ENCODE results near the gene WEE2. TPM values are rescaled to one million over a fixed set of nuclear protein-coding genes. Genes with fewer than 3 reads are reported as not detected.

Gene WEE2
- total RNA-seq, 4 donors from 2014 or later = not detected

GRCh38 chr7:141717450-141717849 is 9.3 kb downstream of the WEE2 start:
- no peak for DNase-seq
- H3K4me1 ChIP-seq = no peaks in the 10 kb centered on the region
- no peaks in the 10 kb centered on the region for H3K36me3 ChIP-seq
- in situ Hi-C loops (cut with MboI; ENCODE audit: low pct_ligation_motif_present in 1 of 4, low pct_unique_long_range_greater_than_20kb in 1 of 4, low sequenced_read_pairs in 3 of 4) (no loop called here), intact Hi-C loops (cut with DNase I; ENCODE audit: low total_unique reads) (no loop called here)
- no peak overlapping the region for H3K27ac ChIP-seq
- TF ChIP-seq POLR2A (IDR thresholded peaks at IDR 0.05) (no peak), EP300 (IDR thresholded peaks at IDR 0.05; ENCODE audit: low read depth) (no peak), POLR2AphosphoS5 (IDR thresholded peaks at IDR 0.05) (no peak), CTCF (IDR thresholded peaks at IDR 0.05) (no peak)
- H3K27me3 ChIP-seq = no peaks in the 10 kb centered on the region
- no peak overlapping the region for H3K4me3 ChIP-seq
- H3K9me3 ChIP-seq = no peaks in the 10 kb centered on the region
- 94 to 100% methylated on average over 1 of the region's 1 CpG for WGBS, 2 donors (ENCODE audit: low coverage in 1 of 2)

- intact Hi-C loops (cut with DNase I; ENCODE audit: low total_unique reads) (no loop called here), in situ Hi-C loops (cut with MboI; ENCODE audit: low pct_ligation_motif_present in 1 of 4, low pct_unique_long_range_greater_than_20kb in 1 of 4, low sequenced_read_pairs in 3 of 4) (no loop called here)
- H3K27ac ChIP-seq = no peak overlapping the region
- H3K36me3 ChIP-seq = no peaks in the 10 kb centered on the region
- H3K9me3 ChIP-seq = no peaks in the 10 kb centered on the region
- DNase-seq = no peak
- no peaks in the 10 kb centered on the region for H3K27me3 ChIP-seq
- WGBS, 2 donors (ENCODE audit: low coverage in 1 of 2) = 70 to 90% methylated on average over 1 to 2 of the region's 2 CpGs
- no peaks in the 10 kb centered on the region for H3K4me1 ChIP-seq
- TF ChIP-seq CTCF (IDR thresholded peaks at IDR 0.05) = no peak
- no peak for TF ChIP-seq EP300 (IDR thresholded peaks at IDR 0.05; ENCODE audit: low read depth)
- no peak for TF ChIP-seq POLR2AphosphoS5 (IDR thresholded peaks at IDR 0.05)
- no peak for TF ChIP-seq POLR2A (IDR thresholded peaks at IDR 0.05)
- H3K4me3 ChIP-seq = no peak overlapping the region
These were observed 14.4 kb downstream of the WEE2 start for GRCh38 chr7:141722529-141722928.

- Histone ChIP-seq H3K27ac (no peak overlapping the region), H3K4me1 (no peaks in the 10 kb centered on the region), H3K27me3 (no peaks in the 10 kb centered on the region), H3K36me3 (no peaks in the 10 kb centered on the region), H3K9me3 (no peaks in the 10 kb centered on the region), H3K4me3 (no peak overlapping the region)
- no peak for TF ChIP-seq CTCF (IDR thresholded peaks at IDR 0.05)
- no peak for TF ChIP-seq POLR2A (IDR thresholded peaks at IDR 0.05)
- no peak for TF ChIP-seq POLR2AphosphoS5 (IDR thresholded peaks at IDR 0.05)
- no peak for TF ChIP-seq EP300 (IDR thresholded peaks at IDR 0.05; ENCODE audit: low read depth)
- WGBS, 2 donors (ENCODE audit: low coverage in 1 of 2) = 91 to 100% methylated on average over 1 of the region's 1 CpG
- DNase-seq = no peak
- intact Hi-C loops (cut with DNase I; ENCODE audit: low total_unique reads) (no loop called here), in situ Hi-C loops (cut with MboI; ENCODE audit: low pct_ligation_motif_present in 1 of 4, low pct_unique_long_range_greater_than_20kb in 1 of 4, low sequenced_read_pairs in 3 of 4) (no loop called here)
These were observed 20.9 kb downstream of the WEE2 start for GRCh38 chr7:141729020-141729419.

GRCh38 chr7:141731476-141732149 is 23.5 kb downstream of the WEE2 start:
- H3K27ac ChIP-seq = no peak overlapping the region
- no peaks in the 10 kb centered on the region for H3K27me3 ChIP-seq
- H3K4me1 ChIP-seq = no peaks in the 10 kb centered on the region
- H3K9me3 ChIP-seq = no peaks in the 10 kb centered on the region
- no peaks in the 10 kb centered on the region for H3K36me3 ChIP-seq
- TF ChIP-seq CTCF (IDR thresholded peaks at IDR 0.05) = peak in 1 of 5 experiments; percentile 15
- no peak for TF ChIP-seq POLR2AphosphoS5 (IDR thresholded peaks at IDR 0.05)
- in situ Hi-C loops (cut with MboI; ENCODE audit: low pct_ligation_motif_present in 1 of 4, low pct_unique_long_range_greater_than_20kb in 1 of 4, low sequenced_read_pairs in 3 of 4) = no loop called here
- 79 to 87% methylated on average over 6 to 24 of the region's 24 CpGs for WGBS, 2 donors (ENCODE audit: low coverage in 1 of 2)
- H3K4me3 ChIP-seq = no peak overlapping the region
- DNase-seq = no peak
- intact Hi-C loops (cut with DNase I; ENCODE audit: low total_unique reads) = no loop called here

Data from transverse colon (tissue), 4 donors.